Adrenal gland (tissue), 5 donors: ENCODE data around the gene FIBIN.

Experiments used
- CTCF ChIP-seq, 6 experiments: fragments of 450-650 bp in 4 of 6; fragments of 200-600 bp in 2 of 6; sonication (generic) in 1 of 6; IDR thresholded peaks; 1 replicate in 5 of 6; 2 replicates in 1 of 6; pipeline versions ENCODE4 v1.5.1 to v1.8.0; 2016 to 2021; ENCODE audit warnings: antibody characterized with exemption in 6 of 6, mild to moderate bottlenecking in 2 of 6, moderate library complexity in 1 of 6
- POLR2A ChIP-seq, 2 donors: fragments of 450-650 bp; IDR thresholded peaks; one replicate each; pipeline ENCODE4 v1.6.1; 2017; ENCODE audit warnings: antibody characterized with exemption in 2 of 2, mild to moderate bottlenecking in 2 of 2, moderate library complexity in 1 of 2
- donor health status: DM: no; HTN: no; CAD: no.

DNA sequence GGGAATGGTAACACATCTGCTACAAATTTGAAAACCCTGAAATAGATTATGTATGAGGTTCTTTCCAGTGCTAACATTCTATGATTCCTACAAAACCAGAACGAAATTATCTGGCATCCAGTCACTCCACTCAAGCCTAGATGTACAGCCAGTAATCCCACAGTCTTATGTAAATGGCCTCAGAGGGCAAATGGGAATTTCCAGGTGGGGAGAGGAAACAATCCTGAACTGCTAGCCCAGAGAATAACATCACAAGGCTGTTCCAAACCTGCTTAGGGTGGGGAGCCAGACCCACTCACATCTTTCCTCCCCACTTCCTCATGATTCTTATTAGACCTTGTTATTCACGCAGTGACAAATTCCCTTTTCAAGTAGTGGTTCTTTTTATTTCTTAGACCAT lies 3.5 kb downstream of the FIBIN start:
- no peak for TF ChIP-seq CTCF (IDR thresholded peaks at IDR 0.05)
- TF ChIP-seq POLR2A (IDR thresholded peaks at IDR 0.05) = no peak
